ENCODE data around the gene HIPK1.

- TF ChIP-seq, protein P1, sequence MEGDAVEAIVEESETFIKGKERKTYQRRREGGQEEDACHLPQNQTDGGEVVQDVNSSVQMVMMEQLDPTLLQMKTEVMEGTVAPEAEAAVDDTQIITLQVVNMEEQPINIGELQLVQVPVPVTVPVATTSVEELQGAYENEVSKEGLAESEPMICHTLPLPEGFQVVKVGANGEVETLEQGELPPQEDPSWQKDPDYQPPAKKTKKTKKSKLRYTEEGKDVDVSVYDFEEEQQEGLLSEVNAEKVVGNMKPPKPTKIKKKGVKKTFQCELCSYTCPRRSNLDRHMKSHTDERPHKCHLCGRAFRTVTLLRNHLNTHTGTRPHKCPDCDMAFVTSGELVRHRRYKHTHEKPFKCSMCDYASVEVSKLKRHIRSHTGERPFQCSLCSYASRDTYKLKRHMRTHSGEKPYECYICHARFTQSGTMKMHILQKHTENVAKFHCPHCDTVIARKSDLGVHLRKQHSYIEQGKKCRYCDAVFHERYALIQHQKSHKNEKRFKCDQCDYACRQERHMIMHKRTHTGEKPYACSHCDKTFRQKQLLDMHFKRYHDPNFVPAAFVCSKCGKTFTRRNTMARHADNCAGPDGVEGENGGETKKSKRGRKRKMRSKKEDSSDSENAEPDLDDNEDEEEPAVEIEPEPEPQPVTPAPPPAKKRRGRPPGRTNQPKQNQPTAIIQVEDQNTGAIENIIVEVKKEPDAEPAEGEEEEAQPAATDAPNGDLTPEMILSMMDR (conservative IDR thresholded peaks at IDR 0.05; ENCODE audit: low read length) = no peak
- TF ChIP-seq EZH2phosphoT487 (IDR thresholded peaks at IDR 0.05; ENCODE audit: borderline replicate concordance, low read depth, low read length) = no peak
Observed at GRCh38 chr1:113887402-113888175, 41.5 kb upstream of the HIPK1 start, which contains the start of gene BCL2L15.

All from OCI-LY7 (cell line).